ENCODE data around the gene ZNF578. TPM values are rescaled to one million over a fixed set of nuclear protein-coding genes. Genes with fewer than 3 reads are reported as not detected.

Gene ZNF578
- not detected in 2 replicates for total RNA-seq (2013; cell fraction: nucleolus; rRNA removed)
- not detected in 2 replicates for total RNA-seq (2014; rRNA removed)
- 0.13 TPM in 1 of 2 replicates, not detected in the other for total RNA-seq (2014; rRNA removed; fragmentation: Illumina TruSeq; extraction: Trizol)
- 0.10 TPM in 1 of 2 replicates, not detected in the other for total RNA-seq (2021)
- polyA plus RNA-seq (2011; ENCODE audit: low read depth), result 0.21 TPM
- polyA plus RNA-seq (2011; rRNA removed), result 0.04 TPM in 1 of 2 replicates, not detected in the other
- polyA plus RNA-seq (2011; cell fraction: cytosol; rRNA removed), result 0.03 TPM in 1 of 2 replicates, not detected in the other
- polyA plus RNA-seq (2011; cell fraction: nucleus; rRNA removed), result 0.10 TPM in 1 of 2 replicates, not detected in the other
- 0.11 and 0.47 TPM in 2 replicates for polyA plus RNA-seq (2012)
- 0.03 and 0.18 TPM in 2 replicates for polyA plus RNA-seq (2014; fragmentation: Illumina TruSeq; extraction: Trizol)
- under 1 TPM in 1 of 2 experiments, not detected in 1; 0.14 TPM for polyA plus RNA-seq (2014; fragmentation: Nextera tagmentation; extraction: Ambion mirVana)
- polyA plus RNA-seq (2014; rRNA removed), result 0.24 TPM in 1 of 2 replicates, not detected in the other
- polyA plus RNA-seq (2016; fragmentation: Nextera tagmentation; extraction: Ambion mirVana), result under 1 TPM in 1 of 2 experiments, not detected in 1; 0.43 TPM
- polyA minus RNA-seq (2011; rRNA and poly(A)+ RNA removed), result 0.21 TPM in 1 of 2 replicates, not detected in the other
- polyA minus RNA-seq (2011; cell fraction: cytosol; rRNA and poly(A)+ RNA removed), result not detected in 2 replicates
- polyA minus RNA-seq (2011; cell fraction: nucleus; rRNA and poly(A)+ RNA removed), result not detected in 2 replicates
- percentile 11 among the genes with signal in this experiment for Bru-seq, nascent RNA
- percentile 3 among the genes with signal in this experiment for BruChase-seq, experiment 1, labeled RNA remaining after a 6-hour chase
- BruChase-seq, experiment 2, labeled RNA remaining after a 2-hour chase, result percentile 4 among the genes with signal in this experiment
- long read RNA-seq, experiment 1, result 0 reads
- long read RNA-seq, experiment 2, result 0 reads

GRCh38 chr19:52453324-52454094 is at the start of gene ZNF578:
Gene ZNF578, plus strand, starts transcription at chr19:52453553. Its CDS starts 48,293 bp downstream, at chr19:52501846.
- in situ Hi-C loops (cut with MboI), result no loop called here
- peaks cover 4% of the 10 kb centered on the region; the same call in 2 of the 3 replicates for H3K9me3 ChIP-seq (replicated peaks; ENCODE audit: control insufficient read depth, insufficient read depth, low read length)
- no peaks in the 10 kb centered on the region for H3K4me1 ChIP-seq (ENCODE audit: control insufficient read depth, insufficient read depth, low read length)
- ATAC-seq, result no peak
- no TSS peak for BruUV-seq (replicated peaks)
- no peaks in the 10 kb centered on the region for H3K36me3 ChIP-seq (ENCODE audit: control insufficient read depth in 2 of 2, insufficient read depth in 2 of 2, low read length in 1 of 2)
- no peak within 1 kb of the TSS for H3K4me2 ChIP-seq (ENCODE audit: control insufficient read depth, insufficient read depth)
- CTCF ChIA-PET, result no interaction called here
- H3K4me3 ChIP-seq, result no peak within 1 kb of the TSS
- POLR2A ChIA-PET, result no interaction called here
- SMC1A ChIA-PET (ENCODE audit: uncharacterized antibody, unreplicated experiment), result interaction anchor here (0.7 kb wide), 1 partner anchor 347 kb away, joined by 3 read pairs; no protein-coding TSS in a partner anchor
- no peak within 1 kb of the TSS for H3K9ac ChIP-seq (ENCODE audit: control insufficient read depth, insufficient read depth, low read length)
- intact Hi-C loops (cut with micrococcal nuclease; ENCODE audit: unreplicated experiment), result no loop called here
- H2AFZ ChIP-seq (ENCODE audit: control insufficient read depth, low read depth, low read length), result no peak within 1 kb of the TSS
- no peak for DNase-seq (ENCODE audit: low read depth, low spot score)
- H3K27me3 ChIP-seq (replicated peaks in 1 of 2; ENCODE audit: control insufficient read depth in 2 of 2, insufficient read depth in 2 of 2, low read length in 1 of 2), result no peaks in the 10 kb centered on the region
- H3K27ac ChIP-seq (ENCODE audit: control insufficient read depth, insufficient read depth), result no peak within 1 kb of the TSS
- no peaks in the 10 kb centered on the region for H3K79me2 ChIP-seq (ENCODE audit: control insufficient read depth, insufficient read depth, low read length)
- RAD21 ChIA-PET (ENCODE audit: unreplicated experiment), result no interaction called here
- no peaks in the 10 kb centered on the region for H4K20me1 ChIP-seq (ENCODE audit: control insufficient read depth, insufficient read depth)
- no peak for FAIRE-seq
- 56% methylated on average over 39 of the region's 48 CpGs for WGBS (ENCODE audit: insufficient coverage, insufficient replicate concordance, low lambda C conversion rate, missing lambda C conversion rate)
- TF ChIP-seq LARP7 (IDR thresholded peaks at IDR 0.05), result no peak
- no peak for TF ChIP-seq MLLT1 (IDR thresholded peaks at IDR 0.05)
- no peak for TF ChIP-seq KDM1A (IDR thresholded peaks at IDR 0.05; ENCODE audit: borderline replicate concordance)
- no peak for TF ChIP-seq MYB (IDR thresholded peaks at IDR 0.05; ENCODE audit: borderline replicate concordance, low read depth, low read length)
- TF ChIP-seq ATF2 (IDR thresholded peaks at IDR 0.05; ENCODE audit: low read length), result no peak
- TF ChIP-seq EGR1 (IDR thresholded peaks at IDR 0.05; ENCODE audit: borderline replicate concordance in 1 of 2, low read depth in 2 of 2, low read length in 2 of 2), result no peak
- no peak for TF ChIP-seq BCL3 (IDR thresholded peaks at IDR 0.05; ENCODE audit: borderline replicate concordance, insufficient read depth, low read depth, low read length, poor library complexity, severe bottlenecking)
- TF ChIP-seq USF1 (IDR thresholded peaks at IDR 0.05; ENCODE audit: borderline replicate concordance, extremely low read length, insufficient read depth, low read depth, low read length), result no peak
